ENCODE data around the gene TSPOAP1. TPM values are rescaled to one million over a fixed set of nuclear protein-coding genes. Genes with fewer than 3 reads are reported as not detected.

Gene TSPOAP1
- total and polyA plus RNA-seq, 10 of the 15 experiments (the other 5 are each of a cell fraction or from before 2014, with no cell fraction given), result 0.58 to 16.4 (median 4.2) TPM; not detected in 1

DNA sequence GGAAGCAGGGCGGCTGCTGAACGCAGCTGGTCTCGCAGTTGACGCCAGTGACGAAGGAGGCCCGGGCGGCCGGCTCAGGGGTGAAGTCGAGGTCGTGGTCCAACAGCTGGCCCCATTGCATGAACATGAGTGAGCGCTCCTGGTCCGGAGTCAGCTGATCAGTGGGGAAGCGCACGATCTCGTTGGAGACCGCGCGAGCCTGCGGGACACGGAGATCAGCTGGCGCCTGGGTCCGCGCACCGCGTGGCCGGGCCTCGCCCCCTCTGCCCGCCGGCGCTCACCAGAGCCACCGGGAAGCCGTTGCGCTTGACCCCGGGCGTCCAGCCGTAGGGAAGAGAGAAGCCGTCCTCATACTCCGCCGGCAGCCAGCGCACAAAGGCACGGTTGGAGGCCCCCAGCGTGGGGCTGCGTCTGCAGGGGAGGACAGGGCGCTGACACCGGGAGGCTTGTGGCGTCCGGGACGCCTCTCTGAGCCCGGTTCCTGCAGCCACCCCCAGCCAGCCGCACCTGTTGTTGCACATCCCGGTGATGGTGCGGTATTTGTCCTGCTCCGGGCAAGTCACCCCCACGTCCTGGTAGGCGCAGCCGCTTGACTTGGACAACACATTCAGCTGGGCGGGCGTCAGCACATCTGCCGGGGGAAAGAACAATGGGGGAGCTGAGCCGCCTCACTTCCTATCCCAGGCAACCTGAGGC, 49.4 kb downstream of the TSPOAP1 start:
- no peak for TF ChIP-seq SMAD1 (IDR thresholded peaks at IDR 0.05; ENCODE audit: low read depth, partially characterized antibody)
- no peak for TF ChIP-seq SREBF2 (IDR thresholded peaks at IDR 0.05; ENCODE audit: low read length)
- TF ChIP-seq, protein P1, sequence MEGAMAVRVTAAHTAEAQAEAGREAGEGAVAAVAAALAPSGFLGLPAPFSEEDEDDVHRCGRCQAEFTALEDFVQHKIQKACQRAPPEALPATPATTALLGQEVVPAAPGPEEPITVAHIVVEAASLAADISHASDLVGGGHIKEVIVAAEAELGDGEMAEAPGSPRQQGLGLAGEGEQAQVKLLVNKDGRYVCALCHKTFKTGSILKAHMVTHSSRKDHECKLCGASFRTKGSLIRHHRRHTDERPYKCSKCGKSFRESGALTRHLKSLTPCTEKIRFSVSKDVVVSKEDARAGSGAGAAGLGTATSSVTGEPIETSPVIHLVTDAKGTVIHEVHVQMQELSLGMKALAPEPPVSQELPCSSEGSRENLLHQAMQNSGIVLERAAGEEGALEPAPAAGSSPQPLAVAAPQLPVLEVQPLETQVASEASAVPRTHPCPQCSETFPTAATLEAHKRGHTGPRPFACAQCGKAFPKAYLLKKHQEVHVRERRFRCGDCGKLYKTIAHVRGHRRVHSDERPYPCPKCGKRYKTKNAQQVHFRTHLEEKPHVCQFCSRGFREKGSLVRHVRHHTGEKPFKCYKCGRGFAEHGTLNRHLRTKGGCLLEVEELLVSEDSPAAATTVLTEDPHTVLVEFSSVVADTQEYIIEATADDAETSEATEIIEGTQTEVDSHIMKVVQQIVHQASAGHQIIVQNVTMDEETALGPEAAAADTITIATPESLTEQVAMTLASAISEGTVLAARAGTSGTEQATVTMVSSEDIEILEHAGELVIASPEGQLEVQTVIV (IDR thresholded peaks at IDR 0.05; ENCODE audit: borderline replicate concordance, partially characterized antibody), result no peak
- TF ChIP-seq RELA (IDR thresholded peaks at IDR 0.05; ENCODE audit: borderline replicate concordance, partially characterized antibody), result no peak
- TF ChIP-seq KLF5 (IDR thresholded peaks at IDR 0.05; ENCODE audit: partially characterized antibody), result no peak
- TF ChIP-seq, protein P2, sequence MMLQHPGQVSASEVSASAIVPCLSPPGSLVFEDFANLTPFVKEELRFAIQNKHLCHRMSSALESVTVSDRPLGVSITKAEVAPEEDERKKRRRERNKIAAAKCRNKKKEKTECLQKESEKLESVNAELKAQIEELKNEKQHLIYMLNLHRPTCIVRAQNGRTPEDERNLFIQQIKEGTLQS (IDR thresholded peaks at IDR 0.05; ENCODE audit: borderline replicate concordance, extremely low read depth, low read depth, low read length), result no peak
- no peak for TF ChIP-seq MEF2B (IDR thresholded peaks at IDR 0.05; ENCODE audit: partially characterized antibody, poor library complexity, severe bottlenecking)
- no peak for TF ChIP-seq SIX5 (IDR thresholded peaks at IDR 0.05; ENCODE audit: low read depth, low read length, severe bottlenecking)
- TF ChIP-seq NFIC (IDR thresholded peaks at IDR 0.05; ENCODE audit: low read depth, low read length), result no peak
- no peak for TF ChIP-seq TBL1XR1 (IDR thresholded peaks at IDR 0.05; ENCODE audit: low read depth, low read length)
- TF ChIP-seq SMAD5 (IDR thresholded peaks at IDR 0.05; ENCODE audit: low read depth), result no peak
- no peak for TF ChIP-seq SUZ12 (IDR thresholded peaks at IDR 0.05; ENCODE audit: unreplicated experiment)
- H3K79me2 ChIP-seq (ENCODE audit: control insufficient read depth, insufficient read depth, low read length), result no peaks in the 10 kb centered on the region
- no peak for DNase-seq (ENCODE audit: low read depth, low spot score)
- H3K27me3 ChIP-seq (replicated peaks in 1 of 2; ENCODE audit: control insufficient read depth in 2 of 2, insufficient read depth in 2 of 2, low read length in 1 of 2), result no peaks in the 10 kb centered on the region; a peak in 1 of 4 replicates
- BruUV-seq (replicated peaks), result no TSS peak
- H3K9me3 ChIP-seq (replicated peaks; ENCODE audit: control insufficient read depth, insufficient read depth, low read length), result no peaks in the 10 kb centered on the region
- H2AFZ ChIP-seq (ENCODE audit: control insufficient read depth, low read depth, low read length), result no peak overlapping the region
- no peak overlapping the region for H3K4me3 ChIP-seq
- H3K27ac ChIP-seq (ENCODE audit: control insufficient read depth, insufficient read depth), result no peak overlapping the region
- FAIRE-seq, result no peak
- ChIA-PET RAD21 (ENCODE audit: unreplicated experiment) (no interaction called here), POLR2A (no interaction called here), SMC1A (ENCODE audit: uncharacterized antibody, unreplicated experiment) (no interaction called here), CTCF (no interaction called here)
- in situ Hi-C loops (cut with MboI) (no loop called here), intact Hi-C loops (cut with micrococcal nuclease; ENCODE audit: unreplicated experiment) (no loop called here)
- H4K20me1 ChIP-seq (ENCODE audit: control insufficient read depth, insufficient read depth), result no peaks in the 10 kb centered on the region
- no peak for ATAC-seq
- no peaks in the 10 kb centered on the region for H3K4me1 ChIP-seq (ENCODE audit: control insufficient read depth, insufficient read depth, low read length)
- 68% methylated on average over 60 of the region's 60 CpGs for WGBS (ENCODE audit: insufficient coverage, insufficient replicate concordance, low lambda C conversion rate, missing lambda C conversion rate)
- no peak overlapping the region for H3K4me2 ChIP-seq (ENCODE audit: control insufficient read depth, insufficient read depth)
- H3K36me3 ChIP-seq (ENCODE audit: control insufficient read depth in 2 of 2, insufficient read depth in 2 of 2, low read length in 1 of 2), result no peaks in the 10 kb centered on the region
- H3K9ac ChIP-seq (ENCODE audit: control insufficient read depth, insufficient read depth, low read length), result no peak overlapping the region

Data from GM12878 (cell line).